SK-N-SH (cell line): ENCODE data around the gene RYR3. TPM values are rescaled to one million over a fixed set of nuclear protein-coding genes. Genes with fewer than 3 reads are reported as not detected.

Experiments
- CTCF ChIA-PET: fragments of 300-600, 350-600 bp; formaldehyde crosslinking; extraction: SDS; loops from one replicate; lab custom pipeline; 2021; lab: Yijun Ruan, JAX
- POLR2A ChIA-PET: fragments of 350-600 bp; sonication (Branson Sonifier 250); formaldehyde crosslinking; extraction: SDS; loops from one replicate; lab custom pipeline; 2020; ENCODE audit warnings: antibody characterized with exemption, inconsistent platforms; lab: Yijun Ruan, JAX
- DNase-seq: peaks from one replicate; pipeline ENCODE4 v3.0.0; 2012
- H2AFZ ChIP-seq: fragments of 200-600 bp; sonication (generic); 2 replicates; pipeline ENCODE4 v1.8.1; 2016; ENCODE audit warnings: antibody characterized with exemption, mild to moderate bottlenecking, low read depth
- H3F3A ChIP-seq: fragments of 200-600 bp; sonication (generic); replicated peaks from 2 replicates; pipeline ENCODE3; 2016; ENCODE audit warnings: antibody characterized with exemption, mild to moderate bottlenecking; ENCODE audit not compliant: insufficient read depth
- H3K27ac ChIP-seq, 2 experiments: fragments of 200-500 bp in 1 of 2; fragments of 200-600 bp in 1 of 2; sonication (Bioruptor generic) in 1 of 2; sonication (generic), shearing (Covaris generic) in 1 of 2; 2 replicates each; pipeline versions ENCODE4 v1.5.1 to v1.6.1; 2014 to 2016; ENCODE audit warnings: low read depth in 2 of 2, inconsistent platforms in 1 of 2, low read length in 1 of 2, mild to moderate bottlenecking in 1 of 2, mixed read lengths in 1 of 2
- H3K27me3 ChIP-seq: fragments of 200-600 bp; sonication (generic), shearing (Covaris generic); 2 replicates; pipeline ENCODE4 v1.6.1; 2016; ENCODE audit warnings: mixed run types; ENCODE audit not compliant: insufficient read depth
- H3K36me3 ChIP-seq, 2 experiments: fragments of 200-500 bp in 1 of 2; fragments of 200-600 bp in 1 of 2; sonication (Bioruptor generic) in 1 of 2; sonication (generic) in 1 of 2; replicated peaks in 1 of 2; 2 replicates each; pipeline versions ENCODE3 to v1.5.1; 2014 to 2016; ENCODE audit warnings: low read length in 1 of 2, mild to moderate bottlenecking in 1 of 2; ENCODE audit not compliant: insufficient read depth in 2 of 2, control insufficient read depth in 1 of 2
- H3K4me1 ChIP-seq, 2 experiments: fragments of 200-500 bp in 1 of 2; fragments of 200-600 bp in 1 of 2; sonication (Bioruptor generic) in 1 of 2; sonication (generic), shearing (Covaris generic) in 1 of 2; 2 replicates each; pipeline versions ENCODE4 v1.5.1 to v1.6.1; 2014 to 2016; ENCODE audit warnings: low read depth in 1 of 2, low read length in 1 of 2, mixed run types in 1 of 2; ENCODE audit not compliant: insufficient read depth in 2 of 2, control insufficient read depth in 1 of 2
- H3K4me2 ChIP-seq: fragments of 200-600 bp; sonication (generic), shearing (Covaris generic); 2 replicates; pipeline ENCODE4 v1.6.1; 2017; ENCODE audit warnings: mixed run types
- H3K4me3 ChIP-seq, 2 experiments: fragments of 200-500 bp in 1 of 2; fragments of 200-600 bp in 1 of 2; sonication (Bioruptor generic) in 1 of 2; sonication (generic), shearing (Covaris generic) in 1 of 2; 2 replicates each; pipeline versions ENCODE4 v1.5.1 to v1.8.1; 2014 to 2016; ENCODE audit warnings: low read depth in 2 of 2, inconsistent platforms in 1 of 2, low read length in 1 of 2, mild to moderate bottlenecking in 1 of 2, mixed read lengths in 1 of 2, moderate library complexity in 1 of 2
- H3K79me2 ChIP-seq: fragments of 200-600 bp; sonication (generic); 2 replicates; pipeline ENCODE4 v1.8.1; 2017; ENCODE audit warnings: mild to moderate bottlenecking; ENCODE audit not compliant: insufficient read depth
- H3K9ac ChIP-seq: fragments of 200-600 bp; sonication (generic); 2 replicates; pipeline ENCODE4 v1.6.1; 2017; ENCODE audit warnings: mixed run types
- H3K9me2 ChIP-seq: fragments of 200-600 bp; sonication (generic); 2 replicates; pipeline ENCODE4 v1.6.1; 2017; ENCODE audit warnings: mixed run types
- H3K9me3 ChIP-seq: fragments of 200-600 bp; sonication (generic); 2 replicates; pipeline ENCODE4 v1.6.1; 2017; ENCODE audit warnings: mixed run types, mild to moderate bottlenecking, moderate library complexity
- H4K20me1 ChIP-seq: fragments of 200-600 bp; sonication (generic); 2 replicates; pipeline ENCODE4 v1.6.1; 2017; ENCODE audit warnings: mild to moderate bottlenecking, mixed run types; ENCODE audit not compliant: insufficient read depth
- CHD2 ChIP-seq: fragments of 150-350 bp; IDR thresholded peaks from 2 replicates; pipeline ENCODE4 v1.6.1; 2018; ENCODE audit warnings: low read length; ENCODE audit not compliant: partially characterized antibody
- CTCF ChIP-seq: fragments of 200-600 bp; sonication (generic); IDR thresholded peaks from 2 replicates; pipeline ENCODE4 v1.6.1; 2017; ENCODE audit warnings: antibody characterized with exemption, mild to moderate bottlenecking, moderate library complexity
- ELF1 ChIP-seq: IDR thresholded peaks from 2 replicates; pipeline ENCODE4 v1.4.0; 2012
- EP300 ChIP-seq, 2 experiments: IDR thresholded peaks; 2 replicates each; pipeline versions ENCODE4 v1.4.0 to v1.6.1; 2012; ENCODE audit warnings: borderline replicate concordance in 1 of 2, low read depth in 1 of 2, low read length in 1 of 2
- FOXJ3 ChIP-seq: sonication (generic); formaldehyde crosslinking; IDR thresholded peaks from 2 replicates; pipeline ENCODE4 v1.5.1; 2020; ENCODE audit warnings: mild to moderate bottlenecking, missing genetic modification reagents
- FOXM1 ChIP-seq: IDR thresholded peaks from 2 replicates; pipeline ENCODE4 v1.4.0; 2012; ENCODE audit warnings: low read depth, mild to moderate bottlenecking
- GABPA ChIP-seq: IDR thresholded peaks from 2 replicates; pipeline ENCODE4 v1.4.0; 2012; ENCODE audit warnings: low read depth, mild to moderate bottlenecking
- GATA2 ChIP-seq: sonication (generic); formaldehyde crosslinking; IDR thresholded peaks from 2 replicates; pipeline ENCODE4 v1.5.0; 2020; ENCODE audit warnings: mild to moderate bottlenecking, missing genetic modification reagents
- IRF3 ChIP-seq: fragments of 150-350 bp; IDR thresholded peaks from 2 replicates; pipeline ENCODE4 v1.6.1; 2016; ENCODE audit warnings: mild to moderate bottlenecking, low read depth, low read length
- MAX ChIP-seq: IDR thresholded peaks from 2 replicates; pipeline ENCODE4 v1.4.0; 2012; ENCODE audit warnings: low read depth
- MEF2A ChIP-seq: IDR thresholded peaks from 2 replicates; pipeline ENCODE4 v1.4.0; 2012; ENCODE audit warnings: low read depth, borderline replicate concordance
- NRF1 ChIP-seq: IDR thresholded peaks from 2 replicates; pipeline ENCODE4 v1.6.1; 2012; ENCODE audit warnings: low read depth, mild to moderate bottlenecking, low read length
- RXRA ChIP-seq: IDR thresholded peaks from 2 replicates; pipeline ENCODE4 v1.4.0; 2012; ENCODE audit warnings: low read depth, mild to moderate bottlenecking, borderline replicate concordance
- SIN3A ChIP-seq: IDR thresholded peaks from 2 replicates; pipeline ENCODE4 v1.6.1; 2012; ENCODE audit warnings: low read depth, mild to moderate bottlenecking, low read length, moderate library complexity, borderline replicate concordance
- SMC3 ChIP-seq: IDR thresholded peaks from 2 replicates; pipeline ENCODE4 v1.6.1; 2012; ENCODE audit warnings: low read depth, low read length, improper control_type of control experiment
- TAF1 ChIP-seq: IDR thresholded peaks from 2 replicates; pipeline ENCODE4 v1.6.1; 2012; ENCODE audit warnings: low read depth, mild to moderate bottlenecking, low read length, moderate library complexity, borderline replicate concordance
- TCF12 ChIP-seq: IDR thresholded peaks from 2 replicates; pipeline ENCODE4 v1.4.0; 2012
- TEAD4 ChIP-seq: IDR thresholded peaks from 2 replicates; pipeline ENCODE4 v1.4.0; 2012; ENCODE audit warnings: mild to moderate bottlenecking, borderline replicate concordance; ENCODE audit not compliant: insufficient read depth
- YY1 ChIP-seq: IDR thresholded peaks from 2 replicates; pipeline ENCODE4 v1.4.0; 2012; ENCODE audit warnings: low read depth, mild to moderate bottlenecking
- ZBTB33 ChIP-seq: IDR thresholded peaks from 2 replicates; pipeline ENCODE4 v1.4.0; 2012; ENCODE audit warnings: low read depth, borderline replicate concordance
- WGBS: methylation state at CpG from one replicate; pipeline ENCODE4 v1.1.6; 2017; ENCODE audit warnings: low lambda C conversion rate; 5-methylcytosine and 5-hydroxymethylcytosine counted together
- polyA plus RNA-seq, 3 experiments: library from polyadenylated mRNA; depleted of rRNA; stranded (reverse); fragments of >200 nt; gene quantifications; 2 replicates each; pipeline ENCODE4 v1.2.3, GENCODE V29; 2012

RYR3 gene
- polyA plus RNA-seq, 1 of the 3 experiments (the other 2 are of a cell fraction) = 0.02 TPM

- Histone ChIP-seq H3K4me1 (no peaks in the 10 kb centered on the region), H3K36me3 (no peaks in the 10 kb centered on the region), H2AFZ (no peak overlapping the region), H3K9me3 (no peaks in the 10 kb centered on the region), H3K27me3 (no peaks in the 10 kb centered on the region), H3K9ac (no peak overlapping the region), H3K27ac (no peak overlapping the region), H3K4me3 (no peak overlapping the region), H4K20me1 (no peaks in the 10 kb centered on the region), H3F3A (no peaks in the 10 kb centered on the region), H3K9me2 (no peaks in the 10 kb centered on the region)
- DNase-seq = no peak
- ChIA-PET POLR2A (no interaction called here), CTCF (interaction anchor here (1.1 to 1.3 kb wide), 3 partner anchors 8 to 83 kb away, joined by 3 to 4 read pairs (median 3); no protein-coding TSS in a partner anchor)
- TF ChIP-seq SIN3A (no peak), CTCF (no peak), GATA2 (CRISPR knock-in tag) (no peak), EP300 (IDR thresholded peaks at IDR 0.05; ENCODE audit: borderline replicate concordance in 1 of 2, low read depth in 1 of 2, low read length in 1 of 2) (no peak), NRF1 (no peak), FOXJ3 (CRISPR knock-in tag) (no peak), IRF3 (no peak), CHD2 (no peak), MAX (no peak), RXRA (no peak), TEAD4 (no peak), TCF12 (no peak)
- TF ChIP-seq, all 33 proteins: peak for 0
- Histone ChIP-seq H3K4me2 (no peak overlapping the region), H3K79me2 (no peaks in the 10 kb centered on the region)
- 42% methylated on average over 2 of the region's 3 CpGs for WGBS
These were observed 344.1 kb downstream of the RYR3 start for GRCh38 chr15:33654860-33655259.

GRCh38 chr15:33655488-33655887, 344.7 kb downstream of the RYR3 start:
- POLR2A ChIA-PET = no interaction called here
- no peaks in the 10 kb centered on the region for H4K20me1 ChIP-seq
- H3F3A ChIP-seq = no peaks in the 10 kb centered on the region
- H3K4me3 ChIP-seq = no peak overlapping the region
- no peaks in the 10 kb centered on the region for H3K4me1 ChIP-seq
- no peak overlapping the region for H3K9ac ChIP-seq
- H2AFZ ChIP-seq = no peak overlapping the region
- DNase-seq = no peak
- no peak overlapping the region for H3K4me2 ChIP-seq
- 26% methylated on average over 5 of the region's 5 CpGs for WGBS
- H3K27me3 ChIP-seq = no peaks in the 10 kb centered on the region
- no peak for TF ChIP-seq MEF2A
- no peak for TF ChIP-seq GABPA
- TF ChIP-seq CHD2 = no peak
- TF ChIP-seq IRF3 = no peak
- no peak for TF ChIP-seq ZBTB33
- TF ChIP-seq FOXM1 = no peak
- no peak for TF ChIP-seq EP300 (IDR thresholded peaks at IDR 0.05; ENCODE audit: borderline replicate concordance in 1 of 2, low read depth in 1 of 2, low read length in 1 of 2)
- no peak for TF ChIP-seq FOXJ3 (CRISPR knock-in tag)
- TF ChIP-seq TAF1 = no peak
- no peak for TF ChIP-seq RXRA
- no peak for TF ChIP-seq SMC3
- no peak for TF ChIP-seq YY1
- TF ChIP-seq ELF1 = no peak
- TF ChIP-seq, all 33 proteins: peak for 0
- no peak overlapping the region for H3K27ac ChIP-seq
- no peaks in the 10 kb centered on the region for H3K79me2 ChIP-seq
- H3K36me3 ChIP-seq = no peaks in the 10 kb centered on the region
- no peaks in the 10 kb centered on the region for H3K9me2 ChIP-seq
- no peaks in the 10 kb centered on the region for H3K9me3 ChIP-seq
- CTCF ChIA-PET = interaction anchor here (1.5 kb wide), 1 partner anchor 45 kb away, joined by 4 read pairs; no protein-coding TSS in a partner anchor
